CD1c-positive myeloid dendritic cell (primary cell): Measurements from ENCODE around the gene TLK1.
"Not testable (repeated sequence)": the region's sequence is repeated elsewhere in the genome, so short reads cannot be mapped to it uniquely, and the experiment has no call there.

Experiments
- DNase-seq: peaks from one replicate; pipeline ENCODE4 v3.0.0-alpha.2; 2016; ENCODE audit errors: extremely low spot score

Gene TLK1

DNA sequence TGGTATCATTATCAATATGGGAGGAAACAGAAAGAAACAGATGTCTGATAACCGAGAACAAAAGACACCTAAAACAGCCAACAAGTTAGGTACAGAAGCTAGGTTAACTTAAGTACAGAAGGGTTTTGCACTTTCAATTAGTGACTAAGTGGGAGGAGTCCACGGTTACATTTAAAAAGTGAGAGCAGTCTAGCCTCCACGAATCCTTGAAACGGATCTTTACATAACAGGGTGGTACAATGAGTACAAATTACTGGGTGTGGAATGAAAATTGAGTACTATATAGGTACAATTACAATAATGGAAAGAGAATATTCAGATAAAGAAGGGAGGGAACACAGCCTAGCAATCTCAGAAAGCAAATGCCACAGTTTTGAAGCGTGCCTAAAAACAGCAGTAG, 76.6 kb downstream of the TLK1 start:
- no peak for DNase-seq

DNA sequence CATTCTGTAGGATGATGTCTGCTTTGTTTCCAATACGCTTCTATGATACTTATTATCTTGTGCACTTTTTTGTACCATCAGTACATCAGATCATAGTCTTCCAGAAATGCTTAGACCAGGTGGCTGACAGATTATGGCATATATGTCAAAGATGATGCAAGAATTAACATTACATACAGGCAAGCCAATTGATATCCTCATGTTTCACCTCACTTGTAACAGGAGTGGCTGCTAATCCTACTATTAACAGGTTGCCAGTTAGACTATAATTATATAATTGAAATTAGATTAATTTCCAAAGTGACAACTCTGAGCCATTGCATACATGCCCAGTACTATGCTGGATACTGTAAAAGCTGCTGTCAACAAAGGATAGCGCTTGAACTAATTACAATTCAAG, 77.2 kb downstream of the TLK1 start:
- no peak for DNase-seq

DNA sequence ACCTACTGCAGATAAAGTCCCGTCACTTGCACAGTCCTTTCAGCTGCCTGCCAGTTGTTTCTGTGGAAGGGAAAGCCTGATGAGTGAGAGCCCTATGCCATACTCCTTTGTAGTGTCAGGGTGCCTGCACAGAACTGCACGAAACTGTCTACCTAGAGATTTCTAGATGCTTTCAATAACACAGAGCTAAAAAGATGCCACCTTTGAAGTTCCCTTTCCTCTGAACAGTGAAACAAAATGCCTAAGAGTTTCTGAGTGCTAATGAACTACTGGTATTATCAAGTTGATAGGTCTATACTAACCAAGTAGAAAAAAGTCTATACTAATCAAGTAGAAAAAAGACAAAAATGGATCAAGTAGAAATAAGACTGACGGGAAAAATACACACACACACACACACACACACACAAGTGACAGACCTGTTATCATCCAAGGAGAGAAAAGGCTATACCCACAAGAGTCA, 79.0 kb downstream of the TLK1 start:
- DNase-seq: no peak

- DNase-seq: no peak
Measured at GRCh38 chr2:171080607-171081006, 80.1 kb downstream of the TLK1 start.

- DNase-seq: not testable (repeated sequence)
Measured at GRCh38 chr2:171076422-171076821, 84.3 kb downstream of the TLK1 start.

- DNase-seq: no peak
Measured at GRCh38 chr2:171072164-171072563, 88.5 kb downstream of the TLK1 start.

- no peak for DNase-seq
Measured at GRCh38 chr2:171069286-171069956, 91.3 kb downstream of the TLK1 start.

DNA sequence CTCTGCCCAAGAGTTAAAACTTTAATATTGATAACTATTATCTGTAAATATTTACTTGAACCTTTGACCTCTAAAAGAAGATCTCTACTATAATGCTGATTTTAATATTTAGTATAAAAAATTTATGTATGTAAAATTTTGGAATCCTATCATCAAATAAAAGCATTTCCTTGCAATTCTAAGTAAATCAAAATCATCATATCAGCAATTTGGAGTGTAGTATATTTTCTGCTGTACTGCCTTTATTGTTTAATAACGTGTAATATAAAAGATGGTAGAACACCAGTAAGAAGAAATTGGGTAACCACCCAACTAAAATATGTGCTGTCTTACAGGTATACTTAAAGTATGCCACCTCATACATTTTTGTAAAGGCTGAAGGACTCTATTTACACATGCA, 94.6 kb downstream of the TLK1 start:
- no peak for DNase-seq

DNA sequence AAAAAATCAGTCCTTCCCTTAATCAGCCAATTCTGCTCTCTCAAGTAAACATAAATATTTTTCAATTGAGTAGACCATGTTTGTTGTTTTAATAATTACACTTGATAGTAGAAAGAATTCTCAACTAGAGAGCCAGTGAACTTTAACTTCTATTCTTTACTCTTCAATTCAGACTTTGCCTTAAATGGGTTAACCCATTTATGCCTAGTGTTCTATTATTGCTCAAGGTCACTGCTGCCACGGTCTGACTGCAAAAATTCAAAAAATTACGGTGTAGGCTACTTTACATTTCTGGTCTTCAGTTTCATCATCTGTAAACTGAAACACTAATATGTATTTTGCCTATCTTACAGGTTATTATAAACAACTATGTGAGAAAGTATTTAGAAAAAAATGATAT, 103.1 kb downstream of the TLK1 start:
- no peak for DNase-seq

GRCh38 chr2:171056307-171056706, 104.4 kb downstream of the TLK1 start:
- DNase-seq: no peak

DNA sequence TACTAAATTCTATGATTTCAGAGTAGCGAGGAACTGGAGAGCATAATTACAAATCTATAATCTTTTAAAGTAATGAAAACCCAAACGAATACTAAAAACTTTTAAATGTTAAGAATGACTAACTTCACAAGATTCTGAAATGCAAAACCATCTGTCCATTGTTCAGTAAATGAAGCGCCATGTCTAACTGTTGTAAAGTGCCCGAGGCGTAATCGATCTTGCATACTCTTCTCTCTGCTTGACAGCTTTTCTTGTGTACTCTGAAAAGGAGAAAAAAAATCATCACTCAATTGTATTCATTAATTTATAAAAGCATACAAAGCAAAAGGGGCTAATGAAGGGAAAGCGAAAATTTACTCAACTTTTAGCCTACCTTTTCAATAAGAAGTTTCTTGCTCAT, 111.0 kb downstream of the TLK1 start:
- no peak for DNase-seq

DNA sequence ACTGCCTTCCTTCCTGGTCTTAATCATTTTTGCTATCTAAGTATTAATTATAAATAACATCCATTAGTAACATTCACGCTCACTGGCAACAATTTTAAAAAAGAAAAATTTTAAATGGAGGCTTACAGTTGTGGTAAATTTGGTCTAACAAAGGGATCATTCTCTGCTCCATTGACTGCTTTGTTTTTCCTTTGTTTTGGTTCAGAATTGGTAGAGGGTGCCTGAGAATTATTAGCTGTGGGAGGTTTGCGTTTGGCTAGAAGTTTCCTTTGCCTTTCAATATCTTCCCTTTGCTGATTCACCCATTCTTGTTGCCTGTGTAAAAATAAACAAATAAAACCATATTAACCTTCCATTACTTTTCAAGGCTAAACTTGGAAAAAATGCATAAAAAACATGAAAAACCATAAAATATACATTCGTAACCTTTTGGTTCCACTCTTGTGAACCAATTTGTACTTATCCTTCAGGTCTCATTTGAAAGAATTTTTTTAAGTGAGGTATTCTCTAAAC, 114.6 kb downstream of the TLK1 start:
- no peak for DNase-seq

DNA sequence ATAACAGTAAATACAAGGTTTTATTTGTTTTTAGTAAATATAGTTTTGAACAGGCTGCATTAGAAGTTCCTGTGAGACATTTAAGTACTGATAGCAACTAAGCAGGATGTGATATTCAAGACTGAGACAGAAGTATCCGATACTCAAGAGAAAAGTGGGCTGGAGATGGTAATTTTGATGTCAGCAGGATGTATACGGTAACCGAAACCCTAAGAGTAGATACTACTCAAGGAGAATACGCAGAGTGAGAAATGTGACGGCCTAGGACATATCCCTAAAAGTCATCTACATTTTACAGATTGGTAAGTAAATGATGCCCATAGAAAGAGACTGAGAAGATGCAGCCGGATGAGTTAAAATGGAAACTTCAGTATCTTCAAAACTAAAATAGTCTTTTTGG, 116.3 kb downstream of the TLK1 start:
- DNase-seq: no peak

DNA sequence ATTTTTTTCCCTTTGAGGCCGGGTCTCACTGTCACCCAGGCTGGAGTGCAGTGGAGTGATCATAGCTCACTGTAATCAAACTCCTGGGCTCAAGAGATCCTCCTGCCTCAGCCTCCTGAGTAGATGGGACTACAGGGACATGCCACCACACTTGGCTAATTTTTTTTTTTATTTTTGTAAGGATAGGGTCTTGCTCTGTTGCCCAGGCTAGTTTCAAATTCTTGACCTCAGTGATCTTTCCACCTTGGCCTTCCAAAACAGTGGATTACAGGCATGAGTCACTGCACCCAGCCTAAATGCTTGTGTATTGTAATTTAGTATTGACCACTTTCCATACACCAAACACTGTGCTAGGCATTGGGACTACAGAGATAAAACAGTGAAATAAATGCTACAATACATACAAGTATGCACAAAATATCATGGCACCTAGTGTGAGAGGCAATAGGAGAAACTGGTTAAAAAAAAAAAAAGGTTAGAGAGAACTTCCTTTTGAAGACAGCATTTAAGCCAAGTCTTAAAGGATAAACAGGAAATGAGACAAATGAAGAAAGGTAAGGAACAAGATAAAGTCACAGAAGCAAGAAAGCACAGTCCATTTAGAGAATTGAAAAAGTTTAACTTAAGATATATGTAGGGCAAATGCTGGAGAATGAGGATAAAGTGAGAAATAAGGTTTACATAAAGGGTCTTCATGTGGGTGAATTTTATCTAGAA, 118.3 kb downstream of the TLK1 start:
- DNase-seq: no peak

DNA sequence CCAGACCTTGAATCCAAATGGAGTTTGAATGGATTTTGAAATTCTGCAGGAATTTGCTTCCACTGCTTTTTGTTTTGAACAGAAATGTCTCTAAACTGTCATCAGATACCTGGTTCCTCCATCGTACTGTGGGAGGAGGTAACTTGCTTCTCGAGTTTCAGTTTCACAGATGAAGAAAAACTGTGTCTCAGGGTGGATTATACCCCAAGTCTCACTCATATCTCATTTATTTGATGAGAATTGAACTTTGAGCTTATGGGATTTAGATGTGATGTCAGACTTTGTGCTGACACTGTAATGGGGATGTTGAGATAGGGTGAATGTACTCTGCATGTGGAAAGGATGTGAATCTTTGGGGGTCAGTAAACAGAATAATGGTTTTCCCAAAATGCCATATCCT, 124.2 kb downstream of the TLK1 start:
- no peak for DNase-seq

DNA sequence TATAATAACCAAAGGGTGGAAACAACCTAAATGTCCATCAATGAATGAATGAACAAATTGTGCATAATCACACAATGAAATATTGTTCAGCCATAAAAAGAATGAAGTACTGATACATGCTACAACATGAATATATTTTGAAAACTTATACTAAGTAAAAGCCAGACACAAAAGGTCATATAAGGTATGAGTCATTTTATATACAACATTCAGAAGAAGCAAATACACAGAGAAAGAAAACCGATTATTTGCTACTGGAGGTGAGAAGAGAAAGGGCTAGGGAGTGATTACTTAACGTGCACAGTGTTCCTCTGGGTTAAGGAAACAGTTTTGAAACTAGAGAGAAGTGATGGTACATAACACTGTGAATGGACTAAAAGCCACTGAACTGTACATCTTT, 126.4 kb downstream of the TLK1 start:
- DNase-seq: no peak

DNA sequence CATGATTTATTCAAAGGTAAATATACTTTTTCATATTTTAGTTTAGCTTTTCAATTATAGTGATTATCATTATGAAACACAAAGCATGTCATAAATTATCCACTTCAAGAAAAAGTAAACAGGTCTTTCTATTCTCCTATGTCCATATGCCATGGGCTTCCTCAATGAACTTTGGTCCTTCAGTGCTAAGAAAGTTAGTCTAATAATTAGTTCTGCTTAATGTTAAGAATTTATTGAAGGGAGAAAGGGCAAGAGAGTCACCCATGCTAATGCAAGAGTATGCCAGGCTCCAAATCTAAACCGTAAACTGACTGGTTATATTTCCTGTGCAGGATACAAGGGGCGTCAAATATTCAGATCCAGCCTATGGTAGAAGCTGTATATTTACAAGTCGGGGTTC, 135.5 kb downstream of the TLK1 start:
- DNase-seq: no peak

DNA sequence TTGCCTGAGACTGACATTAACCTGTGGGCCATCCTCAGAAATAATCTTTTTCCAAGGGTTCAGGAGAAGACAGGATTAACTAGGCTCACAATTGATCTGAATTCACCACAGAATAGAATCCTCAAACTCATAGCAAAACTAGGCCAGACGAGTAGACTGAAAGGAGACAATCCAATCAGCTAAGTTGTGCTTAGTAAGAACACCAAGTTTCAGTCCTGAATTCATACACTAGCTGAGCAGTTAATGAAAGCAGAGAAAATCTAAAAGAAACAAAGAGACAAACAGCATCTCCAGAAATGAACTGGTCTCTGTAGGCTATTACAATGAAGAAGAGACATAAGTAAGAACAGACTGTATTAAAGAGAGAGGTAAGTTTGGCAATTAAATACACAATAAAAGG, 142.2 kb downstream of the TLK1 start:
- no peak for DNase-seq

DNA sequence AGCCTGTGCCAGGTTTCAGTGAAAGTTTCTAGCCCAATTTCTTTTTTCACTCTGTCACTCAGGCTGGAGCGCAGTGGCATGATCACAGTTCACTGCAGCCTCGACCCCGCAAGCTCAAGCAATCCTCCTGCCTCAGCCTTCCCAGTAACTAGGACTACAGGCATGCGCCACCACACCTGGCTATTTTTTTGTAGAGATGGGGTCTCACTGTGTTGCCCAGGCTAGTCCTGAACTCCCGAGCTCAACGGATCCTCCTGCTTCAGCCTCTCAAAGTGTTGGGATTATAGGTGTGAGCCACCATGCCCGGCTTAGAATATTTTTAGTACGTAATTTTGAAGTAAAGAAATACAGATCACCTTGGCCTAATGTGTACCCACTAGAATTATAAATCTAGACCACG, 144.6 kb downstream of the TLK1 start:
- no peak for DNase-seq

DNA sequence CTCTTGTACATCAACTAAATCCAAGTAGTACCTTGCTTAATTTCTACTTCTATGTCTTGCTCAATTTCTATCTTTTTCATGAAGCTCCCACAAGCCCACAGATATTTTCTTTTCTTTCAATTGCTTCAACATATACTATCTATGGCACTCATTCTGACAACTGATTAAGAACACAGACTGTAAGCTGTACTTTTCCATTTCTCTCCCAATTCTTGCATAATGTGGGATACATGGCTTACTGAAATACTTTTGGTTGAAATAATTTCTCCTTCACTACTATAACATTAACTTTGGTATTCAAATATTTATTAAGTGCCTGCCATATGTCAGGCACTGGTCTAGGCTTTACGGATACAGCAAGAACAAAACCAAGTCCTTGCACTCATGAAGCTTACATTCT, 146.8 kb downstream of the TLK1 start:
- DNase-seq: no peak

DNA sequence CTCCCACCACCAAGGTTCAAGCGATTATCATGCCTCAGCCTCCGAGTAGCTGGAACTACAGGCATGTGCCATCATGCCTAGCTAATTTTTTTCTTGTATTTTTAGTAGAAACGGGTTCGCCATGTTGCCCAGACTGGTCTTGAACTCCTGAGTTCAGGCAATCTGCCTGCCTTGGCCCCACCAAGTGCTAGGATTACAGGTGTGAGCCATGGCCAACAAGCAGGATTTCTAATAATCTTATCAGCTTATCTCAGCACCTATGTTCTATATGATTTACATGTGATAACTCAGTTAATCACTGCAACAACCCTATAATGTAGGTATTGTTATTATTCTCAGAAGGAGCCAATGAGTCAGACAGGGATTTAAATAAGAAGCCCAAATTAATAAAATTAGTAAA, 151.3 kb downstream of the TLK1 start:
- no peak for DNase-seq

- no peak for DNase-seq
Measured at GRCh38 chr2:171008550-171009205, 152.0 kb downstream of the TLK1 start.

- no peak for DNase-seq
Measured at GRCh38 chr2:171004833-171005232, 155.9 kb downstream of the TLK1 start.
